PC-3 (cell line): Measurements from ENCODE around the gene CELF2. TPM values are rescaled to one million over a fixed set of nuclear protein-coding genes. Genes with fewer than 3 reads are reported as not detected.

ENCODE experiments used
- ATAC-seq: fragments of 200-7000 bp; cut with Tn5 transposase; 2 replicates; pipeline ENCODE4 v1.9.1; 2020; ENCODE audit warnings: mild to moderate bottlenecking, moderate library complexity
- BruUV-seq: library from RNA; stranded (reverse); fragments of 400-500 nt; replicated peaks from 2 replicates; lab custom pipeline; 2021; lab: Mats Ljungman, UMichigan
- CTCF ChIA-PET: fragments of 300-600 bp; sonication (Branson Sonifier 250); formaldehyde crosslinking; loops from one replicate; lab custom pipeline; 2022; ENCODE audit warnings: antibody characterized with exemption; lab: Charles Lee
- POLR2A ChIA-PET: fragments of 300-600 bp; sonication (Branson Sonifier 250); formaldehyde crosslinking; loops from one replicate; lab custom pipeline; 2022; ENCODE audit warnings: antibody characterized with exemption; ENCODE audit not compliant: unreplicated experiment; lab: Charles Lee
- DNase-seq: peaks from one replicate; pipeline ENCODE4 v3.0.0-alpha.2; 2015
- H2AFZ ChIP-seq: fragments of 300-600 bp; sonication (generic); 2 replicates; pipeline ENCODE4 v1.6.0; 2016; ENCODE audit warnings: antibody characterized with exemption, low read length
- H3F3A ChIP-seq: fragments of 300-600 bp; sonication (generic); one replicate; pipeline ENCODE4 v1.6.0; 2017; ENCODE audit warnings: antibody characterized with exemption, low read length, control low read depth, mild to moderate bottlenecking; ENCODE audit not compliant: unreplicated experiment
- H3K27ac ChIP-seq: fragments of 300-600 bp; sonication (generic); 2 replicates; pipeline ENCODE4 v1.5.1; 2016; ENCODE audit warnings: mild to moderate bottlenecking, low read length
- H3K27me3 ChIP-seq: fragments of 300-600 bp; sonication (generic); 2 replicates; pipeline ENCODE4 v1.6.1; 2016; ENCODE audit warnings: low read length, mixed read lengths
- H3K36me3 ChIP-seq: fragments of 300-600 bp; sonication (generic); 2 replicates; pipeline ENCODE4 v1.6.1; 2016; ENCODE audit warnings: low read depth, mixed run types, low read length, mixed read lengths
- H3K4me1 ChIP-seq: fragments of 300-600 bp; sonication (generic); 2 replicates; pipeline ENCODE4 v1.5.1; 2016; ENCODE audit warnings: low read length; ENCODE audit not compliant: insufficient read depth
- H3K4me2 ChIP-seq: fragments of 300-600 bp; sonication (generic); 2 replicates; pipeline ENCODE4 v1.6.0; 2016; ENCODE audit warnings: low read length
- H3K4me3 ChIP-seq: fragments of 300-600 bp; sonication (generic); 2 replicates; pipeline ENCODE4 v1.5.1; 2016; ENCODE audit warnings: mild to moderate bottlenecking, low read length, mixed read lengths
- H3K79me2 ChIP-seq: fragments of 300-600 bp; sonication (generic); 2 replicates; pipeline ENCODE4 v1.6.1; 2017; ENCODE audit warnings: low read length, mixed read lengths
- H3K9ac ChIP-seq: fragments of 300-600 bp; sonication (generic); 2 replicates; pipeline ENCODE4 v1.6.0; 2016; ENCODE audit warnings: mild to moderate bottlenecking, low read length
- H3K9me2 ChIP-seq: fragments of 300-600 bp; sonication (generic); replicated peaks from 2 replicates; pipeline ENCODE4 v1.6.1; 2016; ENCODE audit warnings: mixed run types, low read length, mixed read lengths
- H3K9me3 ChIP-seq: fragments of 300-600 bp; sonication (generic); 2 replicates; pipeline ENCODE4 v1.6.1; 2016; ENCODE audit warnings: low read length, mixed read lengths
- H4K20me1 ChIP-seq: fragments of 300-600 bp; sonication (generic); 2 replicates; pipeline ENCODE4 v1.6.1; 2016; ENCODE audit warnings: low read length, mixed read lengths
- CTCF ChIP-seq: fragments of 300-600 bp; sonication (generic); conservative IDR thresholded peaks from 2 replicates; pipeline ENCODE4 v1.5.1; 2017; ENCODE audit warnings: antibody characterized with exemption, low read depth, mild to moderate bottlenecking, low read length
- EZH2 ChIP-seq: fragments of 300-600 bp; sonication (generic); IDR thresholded peaks from one replicate; pipeline ENCODE4 v1.6.1; 2017; ENCODE audit warnings: antibody characterized with exemption, mild to moderate bottlenecking, low read length; ENCODE audit not compliant: unreplicated experiment
- EZH2phosphoT487 ChIP-seq: fragments of 300-600 bp; sonication (generic); IDR thresholded peaks from 2 replicates; pipeline ENCODE4 v1.6.1; 2018; ENCODE audit warnings: mild to moderate bottlenecking, antibody characterized with exemption, low read length, borderline replicate concordance
- intact Hi-C: fragments of 100-400 bp; cut with micrococcal nuclease; formaldehyde crosslinking; loops from 2 replicates; pipeline ENCODE4 v1.9.0; 2023
- total RNA-seq: library from RNA; depleted of rRNA; stranded (reverse); fragments of >200 nt; gene quantifications from 2 replicates; pipeline ENCODE4 v1.2.3, GENCODE V29; 2014

The CELF2 gene
- total RNA-seq, 1 experiment from 2014 or later: not detected

DNA sequence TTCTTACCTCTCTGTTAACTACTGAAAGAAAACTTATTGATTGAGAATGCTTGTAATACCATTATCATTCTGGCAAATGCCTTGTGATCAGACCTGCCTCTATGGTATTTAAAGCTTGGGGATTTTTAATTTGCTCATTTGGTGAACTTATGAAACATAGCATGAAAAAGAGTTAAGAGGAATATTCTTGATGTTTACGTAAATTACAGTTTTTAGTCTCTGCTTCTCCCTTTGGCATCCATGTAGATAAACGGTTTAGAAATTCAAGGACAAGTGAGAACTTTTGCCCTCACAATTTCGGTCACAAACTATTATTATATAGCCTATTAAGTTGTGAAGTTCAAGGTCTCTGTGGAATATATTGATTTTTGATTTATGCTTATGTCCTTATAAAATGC is 11.2 kb upstream of the CELF2 start:
- ChIA-PET CTCF (no interaction called here), POLR2A (no interaction called here)
- no peak for TF ChIP-seq CTCF
- TF ChIP-seq EZH2: no peak
- TF ChIP-seq EZH2phosphoT487: no peak
- Histone ChIP-seq H3K27me3 (peaks cover 30% of the 10 kb centered on the region; the same call in 1 of the 2 replicates), H3K4me2 (no peak overlapping the region), H3K9me2 (no peaks in the 10 kb centered on the region), H3K27ac (no peak overlapping the region), H2AFZ (no peak overlapping the region), H3K36me3 (no peaks in the 10 kb centered on the region), H3K4me1 (no peaks in the 10 kb centered on the region), H4K20me1 (no peaks in the 10 kb centered on the region), H3F3A (no peaks in the 10 kb centered on the region), H3K9me3 (no peaks in the 10 kb centered on the region), H3K4me3 (no peak overlapping the region), H3K9ac (no peak overlapping the region), H3K79me2 (no peaks in the 10 kb centered on the region)
- ATAC-seq: no peak
- no peak for DNase-seq
- BruUV-seq: no TSS peak
- intact Hi-C loops: no loop called here

DNA sequence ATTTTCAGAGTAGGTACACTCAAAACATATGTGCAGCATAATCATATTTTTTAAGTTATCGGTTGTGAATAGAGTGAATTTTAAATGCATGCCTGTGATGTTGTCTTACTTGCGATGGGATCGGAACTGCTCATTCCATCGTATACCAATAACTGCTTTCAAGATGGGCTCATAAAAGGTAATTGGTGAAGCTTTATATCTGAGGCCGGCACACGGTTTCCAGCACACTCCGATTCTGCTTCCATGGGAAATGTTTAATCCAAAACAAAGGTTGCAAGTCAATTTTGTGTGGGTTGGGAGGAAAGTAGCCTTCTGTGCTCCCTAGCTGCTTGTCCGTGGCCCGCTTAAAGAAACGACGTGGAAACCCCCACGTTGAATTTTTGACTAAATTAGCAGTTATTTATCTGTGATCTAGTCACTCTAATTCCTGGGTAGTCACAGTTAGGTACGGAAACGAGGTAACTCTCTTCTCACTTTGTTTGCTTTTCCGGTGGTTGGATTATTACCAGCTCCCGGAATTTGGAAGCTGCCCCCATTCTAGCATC is 10.1 kb upstream of the CELF2 start:
- H3K27ac ChIP-seq: no peak overlapping the region
- no peaks in the 10 kb centered on the region for H3K36me3 ChIP-seq
- POLR2A ChIA-PET: no interaction called here
- CTCF ChIA-PET: interaction anchor here (0.5 kb wide), 1 partner anchor 9 kb away, joined by 3 read pairs; no protein-coding TSS in a partner anchor
- no peaks in the 10 kb centered on the region for H3K9me3 ChIP-seq
- H3K4me1 ChIP-seq: no peaks in the 10 kb centered on the region
- DNase-seq (no peak), ATAC-seq (no peak)
- H3K4me2 ChIP-seq: no peak overlapping the region
- H3K27me3 ChIP-seq: peaks cover 30% of the 10 kb centered on the region; the same call in 1 of the 2 replicates
- BruUV-seq: no TSS peak
- TF ChIP-seq CTCF: no peak
- H3K9ac ChIP-seq: no peak overlapping the region
- H3K79me2 ChIP-seq: no peaks in the 10 kb centered on the region
- no peaks in the 10 kb centered on the region for H4K20me1 ChIP-seq
- H3F3A ChIP-seq: no peaks in the 10 kb centered on the region
- H3K9me2 ChIP-seq: no peaks in the 10 kb centered on the region
- no peak overlapping the region for H3K4me3 ChIP-seq
- H2AFZ ChIP-seq: no peak overlapping the region
- intact Hi-C loops: no loop called here

DNA sequence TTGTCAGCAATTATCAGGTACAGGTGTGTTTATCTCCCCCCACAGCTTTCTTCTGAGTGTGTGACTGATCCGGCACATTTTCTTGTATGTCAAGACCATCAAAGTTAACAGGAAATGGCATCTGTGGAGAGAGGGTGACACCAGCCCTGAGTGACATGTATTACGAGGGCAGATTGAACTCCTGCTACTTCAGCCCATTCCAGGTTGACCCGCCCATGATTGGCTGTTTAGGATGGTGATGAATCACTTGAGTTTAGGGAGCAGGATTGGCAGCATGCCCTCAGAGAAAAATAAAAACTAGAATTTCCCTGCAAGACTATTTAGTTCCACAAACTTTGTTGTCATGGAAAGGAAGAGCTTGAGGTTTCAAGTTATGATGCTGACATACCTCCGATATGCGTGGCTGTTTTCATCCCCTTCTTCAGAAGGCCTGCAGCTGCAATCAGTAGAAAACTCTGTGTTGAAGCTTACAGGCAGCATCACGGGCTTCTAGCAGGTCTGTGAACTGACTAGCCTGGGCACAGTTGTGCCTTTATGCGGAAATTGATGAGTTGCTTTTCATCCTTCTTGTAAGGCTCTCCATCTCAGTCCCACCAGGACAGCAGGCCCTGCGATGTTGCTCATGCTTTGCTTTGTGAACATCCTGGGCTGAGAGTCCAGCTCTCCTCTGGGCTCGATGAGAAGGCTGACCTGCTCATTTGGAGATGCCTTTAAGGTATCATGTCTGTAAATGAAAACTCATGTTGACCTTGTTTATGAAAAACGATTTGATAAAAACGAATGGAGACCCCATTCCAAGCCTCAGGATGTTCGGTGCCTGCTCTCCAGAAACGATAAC is 8.0 kb upstream of the CELF2 start:
- intact Hi-C loops: no loop called here
- no peak overlapping the region for H3K27ac ChIP-seq
- ChIA-PET POLR2A (no interaction called here), CTCF (no interaction called here)
- no peak for DNase-seq
- H3K4me2 ChIP-seq: no peak overlapping the region
- H3K9ac ChIP-seq: no peak overlapping the region
- no peaks in the 10 kb centered on the region for H3F3A ChIP-seq
- H3K4me3 ChIP-seq: no peak overlapping the region
- no peaks in the 10 kb centered on the region for H3K36me3 ChIP-seq
- no peaks in the 10 kb centered on the region for H3K79me2 ChIP-seq
- H3K9me3 ChIP-seq: no peaks in the 10 kb centered on the region
- ATAC-seq: no peak
- H3K9me2 ChIP-seq: no peaks in the 10 kb centered on the region
- no peaks in the 10 kb centered on the region for H4K20me1 ChIP-seq
- no peak for TF ChIP-seq CTCF
- no peaks in the 10 kb centered on the region for H3K4me1 ChIP-seq
- peaks cover 30% of the 10 kb centered on the region; the same call in 1 of the 2 replicates for H3K27me3 ChIP-seq
- no peak overlapping the region for H2AFZ ChIP-seq
- no TSS peak for BruUV-seq
